ENCODE measurements around the gene ATP8B4. TPM values are rescaled to one million over a fixed set of nuclear protein-coding genes. Genes with fewer than 3 reads are reported as not detected.

Gene ATP8B4
- total and polyA plus RNA-seq, 10 donors: 1.7 to 42.8 (median 27.7) TPM

GRCh38 chr15:49889536-49889935 lies 229.5 kb downstream of the ATP8B4 start:
- Histone ChIP-seq H3K4me3 (no peak overlapping the region), H3K4me1 (no peaks in the 10 kb centered on the region), H3K27me3 (replicated peaks in 1 of 7) (no peaks in the 10 kb centered on the region), H3K9me3 (no peaks in the 10 kb centered on the region), H3K27ac (no peak overlapping the region), H3K36me3 (peaks cover 0 to 62% (median 0%) of the 10 kb centered on the region in 6 donors)
- TF ChIP-seq POLR2A (IDR thresholded peaks at IDR 0.05) (no peak), POLR2AphosphoS5 (IDR thresholded peaks at IDR 0.05) (no peak), CTCF (IDR thresholded peaks at IDR 0.05 in 8 of 11, conservative IDR thresholded peaks at IDR 0.05 in 3 of 11) (no peak)
- WGBS, 5 donors: 95 to 100% (median 96%) methylated on average over 2 of the region's 2 CpGs
- DNase-seq: no peak
- intact Hi-C loops (cut with DNase I; ENCODE audit: low total_unique reads): no loop called here

GRCh38 chr15:49888734-49889133 lies 230.3 kb downstream of the ATP8B4 start:
- intact Hi-C loops (cut with DNase I; ENCODE audit: low total_unique reads): no loop called here
- H3K4me1 ChIP-seq: no peaks in the 10 kb centered on the region
- H3K27ac ChIP-seq: no peak overlapping the region
- H3K27me3 ChIP-seq (replicated peaks in 1 of 7): no peaks in the 10 kb centered on the region
- 83 to 94% (median 90%) methylated on average over 3 of the region's 3 CpGs for WGBS, 5 donors
- no peak for DNase-seq
- H3K9me3 ChIP-seq: no peaks in the 10 kb centered on the region
- no peak overlapping the region for H3K4me3 ChIP-seq
- H3K36me3 ChIP-seq: peaks cover 0 to 64% (median 0%) of the 10 kb centered on the region in 6 donors
- TF ChIP-seq POLR2A (IDR thresholded peaks at IDR 0.05): no peak
- no peak for TF ChIP-seq CTCF (IDR thresholded peaks at IDR 0.05 in 8 of 11, conservative IDR thresholded peaks at IDR 0.05 in 3 of 11)
- TF ChIP-seq POLR2AphosphoS5 (IDR thresholded peaks at IDR 0.05): no peak

GRCh38 chr15:49888323-49888693 lies 230.7 kb downstream of the ATP8B4 start:
- intact Hi-C loops (cut with DNase I; ENCODE audit: low total_unique reads): no loop called here
- 83 to 93% (median 92%) methylated on average over 2 of the region's 2 CpGs for WGBS, 5 donors
- H3K27ac ChIP-seq: no peak overlapping the region
- H3K4me1 ChIP-seq: no peaks in the 10 kb centered on the region
- H3K36me3 ChIP-seq: peaks cover 0 to 63% (median 0%) of the 10 kb centered on the region in 6 donors
- no peak for DNase-seq
- TF ChIP-seq POLR2A (IDR thresholded peaks at IDR 0.05) (no peak), POLR2AphosphoS5 (IDR thresholded peaks at IDR 0.05) (no peak), CTCF (IDR thresholded peaks at IDR 0.05 in 8 of 11, conservative IDR thresholded peaks at IDR 0.05 in 3 of 11) (no peak)
- no peaks in the 10 kb centered on the region for H3K9me3 ChIP-seq
- H3K4me3 ChIP-seq: no peak overlapping the region
- H3K27me3 ChIP-seq (replicated peaks in 1 of 7): no peaks in the 10 kb centered on the region

- TF ChIP-seq CTCF (IDR thresholded peaks at IDR 0.05 in 8 of 11, conservative IDR thresholded peaks at IDR 0.05 in 3 of 11): no peak
- no peak for TF ChIP-seq POLR2A (IDR thresholded peaks at IDR 0.05)
- TF ChIP-seq POLR2AphosphoS5 (IDR thresholded peaks at IDR 0.05): no peak
- Histone ChIP-seq H3K27me3 (replicated peaks in 1 of 7) (no peaks in the 10 kb centered on the region), H3K4me3 (no peak overlapping the region), H3K4me1 (no peaks in the 10 kb centered on the region), H3K27ac (no peak overlapping the region), H3K9me3 (no peaks in the 10 kb centered on the region), H3K36me3 (peaks cover 0 to 58% (median 0%) of the 10 kb centered on the region in 6 donors)
- WGBS, 5 donors: 80 to 91% (median 88%) methylated on average over 7 of the region's 7 CpGs
- intact Hi-C loops (cut with DNase I; ENCODE audit: low total_unique reads): no loop called here
- no peak for DNase-seq
These were observed 231.2 kb downstream of the ATP8B4 start for GRCh38 chr15:49887659-49888322.

Data from spleen (tissue), 11 donors.